ENCODE results near the gene HDAC6. TPM values are rescaled to one million over a fixed set of nuclear protein-coding genes. Genes with fewer than 3 reads are reported as not detected.
"Not testable (repeated sequence)": the region's sequence is repeated elsewhere in the genome, so short reads cannot be mapped to it uniquely, and the experiment has no call there.

HDAC6 gene
- total RNA-seq, 2 experiments from 2014 or later: 95.2 to 95.7 TPM

GRCh38 chrX:48818866-48819265 is 17.0 kb downstream of the HDAC6 start:
- H3K27ac Mint-ChIP-seq: no peak overlapping the region
- intact Hi-C loops (cut with DNase I, micrococcal nuclease): no loop called here
- no peak for TF ChIP-seq CTCF (IDR thresholded peaks at IDR 0.05)
- H3K27ac ChIP-seq (ENCODE audit: low read depth in 1 of 2, low read length in 2 of 2): no peak overlapping the region
- ATAC-seq (ENCODE audit: poor library complexity) (no peak), DNase-seq (no peak)
- H3K27me3 Mint-ChIP-seq: no peaks in the 10 kb centered on the region
- H3K27me3 ChIP-seq (ENCODE audit: control insufficient read depth in 1 of 2, insufficient read depth in 2 of 2, low read length in 2 of 2): peaks cover 0 to 4% of the 10 kb centered on the region in 2 experiments
- H3K9me3 Mint-ChIP-seq: no peaks in the 10 kb centered on the region
- H3K9me3 ChIP-seq (ENCODE audit: control insufficient read depth in 1 of 2, insufficient read depth in 1 of 2, low read length in 2 of 2): no peaks in the 10 kb centered on the region
- H3K4me3 Mint-ChIP-seq: no peak overlapping the region
- H3K4me3 ChIP-seq (ENCODE audit: low read length): no peak overlapping the region
- peaks cover 18% of the 10 kb centered on the region for H3K36me3 ChIP-seq (ENCODE audit: insufficient read depth, low read length)
- no peaks in the 10 kb centered on the region for H3K4me1 ChIP-seq (ENCODE audit: insufficient read depth, low read length)
- H3K36me3 Mint-ChIP-seq (ENCODE audit: low read depth): peaks cover 37% of the 10 kb centered on the region
- no peaks in the 10 kb centered on the region for H3K4me1 Mint-ChIP-seq (ENCODE audit: low read depth)
- ChIA-PET POLR2A (no interaction called here), CTCF (no interaction called here)

- ATAC-seq (ENCODE audit: poor library complexity); H3K27me3 Mint-ChIP-seq: not testable (repeated sequence)
Observed at GRCh38 chrX:48819394-48819793, 17.5 kb downstream of the HDAC6 start.

GRCh38 chrX:48823053-48823452 is 21.2 kb downstream of the HDAC6 start:
- TF ChIP-seq CTCF (IDR thresholded peaks at IDR 0.05): no peak
- no peak overlapping the region for H3K27ac Mint-ChIP-seq
- H3K9me3 Mint-ChIP-seq: no peaks in the 10 kb centered on the region
- peaks cover 29% of the 10 kb centered on the region for H3K36me3 Mint-ChIP-seq (ENCODE audit: low read depth)
- POLR2A ChIA-PET: no interaction called here
- peaks cover 7% of the 10 kb centered on the region for H3K36me3 ChIP-seq (ENCODE audit: insufficient read depth, low read length)
- CTCF ChIA-PET: no interaction called here
- H3K27me3 ChIP-seq (ENCODE audit: control insufficient read depth in 1 of 2, insufficient read depth in 2 of 2, low read length in 2 of 2): peaks cover 16% of the 10 kb centered on the region in 2 experiments
- intact Hi-C loops (cut with DNase I, micrococcal nuclease): no loop called here
- no peak overlapping the region for H3K27ac ChIP-seq (ENCODE audit: low read depth in 1 of 2, low read length in 2 of 2)
- no peak overlapping the region for H3K4me3 ChIP-seq (ENCODE audit: low read length)
- peaks cover 7% of the 10 kb centered on the region for H3K27me3 Mint-ChIP-seq
- H3K4me3 Mint-ChIP-seq: no peak overlapping the region
- H3K4me1 Mint-ChIP-seq (ENCODE audit: low read depth): no peaks in the 10 kb centered on the region
- no peak for DNase-seq
- H3K4me1 ChIP-seq (ENCODE audit: insufficient read depth, low read length): peaks cover 12% of the 10 kb centered on the region
- no peak for ATAC-seq (ENCODE audit: poor library complexity)
- H3K9me3 ChIP-seq (ENCODE audit: control insufficient read depth in 1 of 2, insufficient read depth in 1 of 2, low read length in 2 of 2): peaks cover 0 to 4% of the 10 kb centered on the region in 2 experiments

More at GRCh38 chrX:48819394-48819793, 17.5 kb downstream of the HDAC6 start:
- peaks cover 33% of the 10 kb centered on the region for H3K36me3 Mint-ChIP-seq (ENCODE audit: low read depth)
- H3K9me3 ChIP-seq (ENCODE audit: control insufficient read depth in 1 of 2, insufficient read depth in 1 of 2, low read length in 2 of 2); H3K4me3 Mint-ChIP-seq; POLR2A ChIA-PET; H3K4me1 ChIP-seq (ENCODE audit: insufficient read depth, low read length); H3K27ac ChIP-seq (ENCODE audit: low read depth in 1 of 2, low read length in 2 of 2); DNase-seq; H3K4me1 Mint-ChIP-seq (ENCODE audit: low read depth); H3K27ac Mint-ChIP-seq; H3K9me3 Mint-ChIP-seq; intact Hi-C loops (cut with DNase I, micrococcal nuclease); CTCF ChIA-PET; H3K4me3 ChIP-seq (ENCODE audit: low read length); H3K27me3 ChIP-seq (ENCODE audit: control insufficient read depth in 1 of 2, insufficient read depth in 2 of 2, low read length in 2 of 2): not testable (repeated sequence)
- peaks cover 18% of the 10 kb centered on the region for H3K36me3 ChIP-seq (ENCODE audit: insufficient read depth, low read length)

- CTCF ChIA-PET: no interaction called here
Observed at GRCh38 chrX:48824066-48824465, 22.2 kb downstream of the HDAC6 start.

More at GRCh38 chrX:48824066-48824465, 22.2 kb downstream of the HDAC6 start:
- H3K4me1 Mint-ChIP-seq (ENCODE audit: low read depth): no peaks in the 10 kb centered on the region
- TF ChIP-seq CTCF (IDR thresholded peaks at IDR 0.05): no peak
- peaks cover 12% of the 10 kb centered on the region for H3K4me1 ChIP-seq (ENCODE audit: insufficient read depth, low read length)
- H3K9me3 Mint-ChIP-seq: no peaks in the 10 kb centered on the region
- H3K36me3 Mint-ChIP-seq (ENCODE audit: low read depth): peaks cover 23% of the 10 kb centered on the region
- no peak overlapping the region for H3K27ac ChIP-seq (ENCODE audit: low read depth in 1 of 2, low read length in 2 of 2)
- ATAC-seq (ENCODE audit: poor library complexity): no peak
- H3K27me3 ChIP-seq (ENCODE audit: control insufficient read depth in 1 of 2, insufficient read depth in 2 of 2, low read length in 2 of 2): peaks cover 16% of the 10 kb centered on the region in 2 experiments
- no peak overlapping the region for H3K27ac Mint-ChIP-seq
- peaks cover 16% of the 10 kb centered on the region for H3K27me3 Mint-ChIP-seq
- H3K36me3 ChIP-seq (ENCODE audit: insufficient read depth, low read length): peaks cover 6% of the 10 kb centered on the region
- no peak overlapping the region for H3K4me3 ChIP-seq (ENCODE audit: low read length)
- H3K9me3 ChIP-seq (ENCODE audit: control insufficient read depth in 1 of 2, insufficient read depth in 1 of 2, low read length in 2 of 2): peaks cover 0 to 4% of the 10 kb centered on the region in 2 experiments
- POLR2A ChIA-PET: no interaction called here
- intact Hi-C loops (cut with DNase I, micrococcal nuclease): no loop called here
- H3K4me3 Mint-ChIP-seq: no peak overlapping the region
- DNase-seq: no peak

All from CD4-positive, alpha-beta T cell (primary cell).